GM19452 (cell line): ENCODE measurements around the gene TTLL6.
"Not testable (repeated sequence)": the region's sequence is repeated elsewhere in the genome, so short reads cannot be mapped to it uniquely, and the experiment has no call there.

Experiments
- ATAC-seq: cut with Tn5 transposase; IDR thresholded peaks from one replicate; pipeline ENCODE4 v1.9.1; 2021; ENCODE audit not compliant: unreplicated experiment

TTLL6 gene

DNA sequence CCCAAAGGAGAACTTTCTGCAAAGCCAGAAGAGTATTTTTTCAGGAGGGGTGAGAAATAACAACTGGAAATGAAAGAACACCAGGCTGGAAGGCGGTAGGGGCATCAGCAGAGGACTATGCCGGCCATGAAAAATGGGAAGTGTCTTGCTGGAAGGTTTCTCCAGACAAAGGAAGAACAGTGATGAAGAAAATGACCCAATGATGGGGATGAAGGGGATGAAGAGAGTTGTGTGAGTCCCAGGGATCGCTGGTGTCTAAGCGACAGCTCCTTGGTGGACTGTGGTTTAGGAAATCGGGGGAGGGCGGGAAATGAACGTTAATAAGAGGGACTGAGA lies 623 bp downstream of the TTLL6 start:
- no peak for ATAC-seq

GRCh38 chr17:48815311-48815710 lies 1.7 kb downstream of the TTLL6 start:
- ATAC-seq = no peak

DNA sequence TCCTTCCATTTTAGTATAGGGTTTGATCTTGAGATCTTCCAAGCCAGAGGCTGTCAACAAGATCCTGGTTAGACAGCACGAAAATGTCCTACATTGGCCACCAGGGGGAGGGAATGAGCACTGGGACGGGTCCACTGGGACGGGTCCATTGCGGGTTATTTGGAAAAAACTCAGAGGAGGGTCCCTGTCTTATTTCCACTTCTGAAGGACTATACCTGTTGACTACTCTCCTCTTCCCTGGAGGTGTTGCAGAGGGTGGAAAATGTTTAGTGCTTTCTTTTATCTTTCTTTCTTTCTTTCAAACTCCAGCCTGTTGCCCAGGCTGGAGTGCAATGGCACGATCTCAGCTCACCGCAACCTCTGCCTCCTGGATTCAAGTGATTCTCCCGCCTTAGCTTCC lies 2.5 kb downstream of the TTLL6 start:
- ATAC-seq = no peak

DNA sequence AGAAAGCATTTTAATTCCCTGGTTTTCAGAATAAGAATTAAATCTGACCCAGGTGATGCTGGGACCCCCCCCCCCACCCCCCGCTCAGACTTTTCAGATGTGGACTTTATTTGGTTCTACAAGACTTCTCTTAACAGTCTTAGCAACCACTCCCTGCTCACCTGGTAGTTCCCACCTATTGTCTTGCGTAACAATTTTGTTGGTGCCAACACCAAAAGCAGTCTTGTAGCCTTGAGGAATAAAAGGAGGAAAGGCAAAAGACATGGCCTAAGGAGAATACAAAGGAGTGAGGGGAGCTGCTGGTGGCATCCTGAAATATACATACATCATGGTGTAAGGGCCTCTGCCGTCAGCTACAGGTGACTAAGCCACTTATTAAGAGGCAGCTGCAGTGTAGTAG lies 5.0 kb downstream of the TTLL6 start:
- ATAC-seq = no peak

DNA sequence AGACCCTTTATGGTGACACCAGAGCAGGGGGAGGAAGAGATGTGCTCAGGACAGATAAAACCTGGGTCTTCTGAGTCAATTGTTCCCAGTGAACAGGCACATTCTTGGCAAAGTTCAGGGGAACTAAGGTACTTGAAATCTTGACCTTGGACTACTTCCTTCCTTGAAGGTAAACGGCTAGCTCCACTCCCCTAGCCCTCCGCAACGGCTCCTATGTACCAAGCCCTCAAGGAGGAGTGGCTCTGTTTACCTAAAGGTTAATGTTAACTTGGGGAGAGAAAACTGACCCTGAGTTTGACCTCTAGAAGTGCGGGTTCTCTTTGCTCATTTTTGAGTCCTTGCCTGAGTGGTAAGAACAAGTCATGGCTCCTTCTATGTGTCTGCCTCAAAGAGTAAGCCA lies 7.8 kb downstream of the TTLL6 start:
- no peak for ATAC-seq

GRCh38 chr17:48804936-48805411 lies 12.1 kb downstream of the TTLL6 start:
- no peak for ATAC-seq

- ATAC-seq = no peak
Observed at GRCh38 chr17:48800626-48801217, 16.3 kb downstream of the TTLL6 start.

DNA sequence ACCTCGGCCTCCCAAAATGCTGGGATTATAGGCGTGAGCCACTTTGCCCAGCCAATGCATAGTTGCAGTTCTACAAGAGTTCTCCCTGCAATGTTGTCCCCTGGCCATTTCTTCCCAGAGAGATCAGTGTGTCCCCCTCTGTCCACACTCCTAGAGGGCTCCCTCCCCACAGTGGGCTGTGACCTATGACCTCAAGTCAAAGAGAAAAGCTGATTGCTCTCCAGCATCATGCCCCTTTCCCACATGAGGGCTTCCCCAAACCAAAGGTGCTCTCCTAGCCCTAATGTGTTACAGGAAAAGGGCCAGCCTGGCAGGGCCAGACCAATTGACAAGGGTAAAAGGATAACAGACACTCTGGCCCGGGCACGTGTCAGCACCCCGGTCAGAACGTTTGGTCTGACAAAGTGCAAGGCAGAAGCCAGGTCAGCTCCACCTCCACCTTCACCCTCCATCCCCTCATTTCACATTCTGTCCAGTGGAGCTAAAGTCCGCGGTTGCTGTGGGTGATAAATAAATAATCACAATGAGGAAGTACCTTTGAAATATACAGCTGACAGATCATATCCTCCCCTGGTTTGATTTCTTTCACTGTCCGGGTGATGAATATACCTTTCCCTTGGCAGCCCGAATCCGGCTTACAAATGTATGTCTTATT lies 17.8 kb downstream of the TTLL6 start:
- no peak for ATAC-seq

GRCh38 chr17:48796163-48796522 lies 20.9 kb downstream of the TTLL6 start:
- ATAC-seq = not testable (repeated sequence)

GRCh38 chr17:48795444-48796162 lies 21.4 kb downstream of the TTLL6 start:
- ATAC-seq = no peak

- ATAC-seq = no peak
Observed at GRCh38 chr17:48792033-48792798, 24.8 kb downstream of the TTLL6 start.

- ATAC-seq = no peak
Observed at GRCh38 chr17:48791128-48792032, 25.6 kb downstream of the TTLL6 start.

DNA sequence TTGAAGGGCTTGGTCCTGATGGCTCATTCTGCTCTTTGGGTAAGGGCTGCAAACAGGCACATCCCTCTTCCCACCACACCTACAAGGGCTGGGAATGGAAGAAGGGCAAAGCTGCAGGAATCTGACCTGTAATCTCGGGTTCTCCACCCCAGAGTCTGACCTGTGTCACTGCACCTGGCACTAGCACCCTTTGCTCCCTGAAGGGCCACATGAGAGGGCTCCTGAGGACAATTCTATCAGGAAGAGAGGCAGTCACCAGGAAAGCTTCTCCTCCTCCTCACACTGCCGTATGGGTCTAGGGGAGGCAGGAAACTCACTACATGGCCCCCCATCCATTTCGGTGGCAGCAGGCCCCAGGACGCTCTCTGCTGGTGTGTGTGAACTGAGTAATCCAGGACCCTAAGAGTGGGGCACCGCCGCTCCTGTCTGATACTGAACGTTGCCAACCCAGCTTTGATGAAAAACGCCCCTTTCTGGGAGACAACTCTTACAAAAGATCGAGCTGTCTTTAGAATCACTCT lies 26.4 kb downstream of the TTLL6 start:
- ATAC-seq = no peak

- no peak for ATAC-seq
Observed at GRCh38 chr17:48787828-48788227, 29.2 kb downstream of the TTLL6 start.

DNA sequence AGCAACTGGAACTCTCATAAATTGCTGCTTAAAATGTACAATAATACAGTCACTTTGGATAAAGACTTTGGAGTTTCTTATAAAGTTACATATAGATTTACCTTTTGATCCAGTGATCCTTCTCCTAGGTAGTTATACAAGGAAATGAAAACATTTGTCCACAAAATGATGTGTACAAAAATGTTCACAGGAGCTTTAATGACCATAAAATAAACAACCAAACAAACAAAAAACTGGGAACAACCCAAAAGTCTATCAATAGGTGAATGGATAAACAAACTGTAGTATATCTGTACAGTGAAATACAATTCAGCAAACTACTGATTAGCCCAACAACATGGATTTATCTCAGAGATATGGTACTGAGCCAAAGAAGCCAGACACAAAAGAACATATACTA lies 37.6 kb downstream of the TTLL6 start:
- no peak for ATAC-seq

GRCh38 chr17:48776602-48777001 lies 40.4 kb downstream of the TTLL6 start:
- ATAC-seq = no peak

GRCh38 chr17:48773245-48773644 lies 43.8 kb downstream of the TTLL6 start:
- ATAC-seq = no peak

GRCh38 chr17:48770954-48771353 lies 46.1 kb downstream of the TTLL6 start:
- no peak for ATAC-seq

GRCh38 chr17:48769009-48769675 lies 47.9 kb downstream of the TTLL6 start:
- ATAC-seq = no peak

- no peak for ATAC-seq
Observed at GRCh38 chr17:48767263-48767774, 49.7 kb downstream of the TTLL6 start.
